Dermis microvascular lymphatic vessel endothelial cell (primary cell): ENCODE measurements around the gene PARVA. TPM values are rescaled to one million over a fixed set of nuclear protein-coding genes. Genes with fewer than 3 reads are reported as not detected.
A peak's percentile ranks its signal among the peaks of the same experiment; 100 is the strongest.

ENCODE experiments used
- DNase-seq, 2 donors: peaks; one replicate each; pipeline versions ENCODE4 v3.0.0 to v3.0.0-alpha.2; 2010; ENCODE audit warnings: low read depth in 2 of 2
- total RNA-seq: library from RNA; depleted of rRNA; stranded (reverse); fragments of >200 nt; gene quantifications from 2 replicates; pipeline ENCODE4 v1.2.1, GENCODE V29; 2014

Gene PARVA
- total RNA-seq, 1 donor from 2014 or later, result 17.6 TPM

DNA sequence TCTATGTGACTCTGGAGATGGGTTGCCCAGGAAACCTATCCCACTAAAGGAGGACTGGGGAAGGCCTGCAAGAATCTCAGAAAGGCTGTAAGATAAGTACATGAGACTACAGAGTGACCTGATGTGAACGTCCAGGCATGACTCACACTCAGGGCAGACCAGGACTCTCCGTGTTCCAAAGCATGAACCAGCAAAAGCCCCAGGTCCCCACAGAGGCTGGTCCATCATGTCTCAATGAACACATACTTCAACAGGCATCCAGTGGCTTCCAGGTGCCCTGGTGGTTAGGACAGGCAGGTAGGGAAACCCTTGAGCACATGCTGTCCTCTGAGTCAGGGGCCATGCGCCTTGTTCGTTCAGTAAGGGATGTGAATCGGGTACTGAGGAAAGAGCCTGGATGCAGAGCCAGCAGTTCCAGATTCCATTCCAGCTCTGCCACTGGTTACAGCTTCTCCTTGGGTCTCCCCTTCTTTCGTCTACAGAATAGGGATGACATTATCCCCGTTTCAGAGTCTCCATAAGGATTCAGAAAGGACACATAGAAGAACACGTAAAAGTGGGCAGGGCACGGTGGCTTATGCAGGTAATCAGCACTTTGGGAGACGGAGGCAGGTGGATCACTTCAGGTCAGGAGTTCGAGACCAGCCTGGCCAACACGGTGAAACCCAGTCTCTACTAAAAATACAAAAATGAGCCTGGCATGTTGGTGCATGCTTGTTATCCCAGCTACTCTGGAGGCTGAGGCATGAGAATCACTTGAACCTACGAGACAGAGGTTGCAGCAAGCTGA is 167.8 kb downstream of the PARVA start:
- DNase-seq, result no peak

GRCh38 chr11:12546122-12546521 is 168.8 kb downstream of the PARVA start:
- DNase-seq, result no peak

- no peak for DNase-seq
These were observed 169.3 kb downstream of the PARVA start for GRCh38 chr11:12546660-12547059.

GRCh38 chr11:12547953-12548650 is 170.7 kb downstream of the PARVA start:
- no peak for DNase-seq

- DNase-seq, result no peak
These were observed 175.3 kb downstream of the PARVA start for GRCh38 chr11:12552692-12553091.

GRCh38 chr11:12554122-12554521 is 176.8 kb downstream of the PARVA start:
- no peak for DNase-seq

- no peak for DNase-seq
These were observed 178.8 kb downstream of the PARVA start for GRCh38 chr11:12556155-12556554.

- DNase-seq, result peak; percentile 16 to 47
These were observed 179.5 kb downstream of the PARVA start for GRCh38 chr11:12556788-12557384.

DNA sequence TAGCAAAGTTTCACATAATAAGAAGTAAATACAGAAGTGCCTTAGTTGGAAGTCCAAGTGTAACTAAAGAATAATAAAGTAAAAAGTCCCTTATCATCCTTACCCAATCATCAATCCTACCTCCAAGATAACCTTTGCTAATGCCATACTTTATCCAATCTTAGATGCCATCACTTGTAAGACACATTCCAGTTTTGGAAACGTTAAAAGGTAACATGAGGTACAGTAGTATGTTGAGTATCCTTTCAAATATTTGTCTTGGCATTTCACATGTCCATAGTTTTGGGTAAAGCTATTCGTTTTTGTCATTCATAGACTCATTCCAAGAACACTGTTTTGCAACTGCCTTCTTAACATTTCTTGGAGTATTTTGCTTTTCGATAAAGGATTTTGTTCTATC is 181.6 kb downstream of the PARVA start:
- DNase-seq, result no peak

DNA sequence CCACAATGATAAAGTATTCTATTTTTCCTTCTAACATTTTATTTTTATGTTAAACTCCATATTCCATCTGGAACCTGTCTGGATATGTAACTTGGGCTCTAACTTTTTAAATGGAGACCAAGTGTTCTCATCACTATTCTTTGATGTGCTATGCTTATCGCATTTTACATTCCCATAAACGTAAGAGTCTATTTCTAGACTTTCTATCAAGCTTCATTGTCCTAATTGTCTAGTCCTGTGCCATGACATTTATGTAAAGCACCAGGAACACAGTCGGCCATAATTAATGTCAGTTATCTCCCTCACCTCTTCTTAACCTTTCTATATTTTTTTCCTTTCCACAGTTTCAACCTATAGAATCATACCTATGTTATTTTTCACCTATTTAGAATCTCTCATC is 183.0 kb downstream of the PARVA start:
- DNase-seq, result no peak

DNA sequence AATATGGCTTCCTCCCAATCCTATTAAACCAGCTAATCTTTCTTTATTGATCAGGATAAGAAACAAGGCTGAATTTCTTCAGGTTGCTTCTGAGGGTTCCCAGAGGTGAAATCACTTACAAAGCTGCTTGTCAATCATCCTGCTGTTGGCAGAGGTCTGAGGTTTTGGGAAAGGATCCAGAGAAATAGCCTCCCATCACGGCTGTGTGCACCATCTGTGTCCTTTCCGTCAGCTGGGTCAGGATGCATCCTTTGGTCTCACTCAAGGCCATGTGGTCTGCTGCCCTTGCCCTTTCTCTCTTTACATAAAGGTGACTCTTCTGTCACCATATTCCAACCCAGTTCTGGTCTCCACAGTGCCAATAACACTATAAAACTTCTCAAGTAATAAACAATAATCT is 183.5 kb downstream of the PARVA start:
- no peak for DNase-seq

- no peak for DNase-seq
These were observed 186.6 kb downstream of the PARVA start for GRCh38 chr11:12564012-12564411.

- DNase-seq, result no peak
These were observed 188.0 kb downstream of the PARVA start for GRCh38 chr11:12565406-12565805.

GRCh38 chr11:12567746-12568460 is 190.5 kb downstream of the PARVA start:
- no peak for DNase-seq

DNA sequence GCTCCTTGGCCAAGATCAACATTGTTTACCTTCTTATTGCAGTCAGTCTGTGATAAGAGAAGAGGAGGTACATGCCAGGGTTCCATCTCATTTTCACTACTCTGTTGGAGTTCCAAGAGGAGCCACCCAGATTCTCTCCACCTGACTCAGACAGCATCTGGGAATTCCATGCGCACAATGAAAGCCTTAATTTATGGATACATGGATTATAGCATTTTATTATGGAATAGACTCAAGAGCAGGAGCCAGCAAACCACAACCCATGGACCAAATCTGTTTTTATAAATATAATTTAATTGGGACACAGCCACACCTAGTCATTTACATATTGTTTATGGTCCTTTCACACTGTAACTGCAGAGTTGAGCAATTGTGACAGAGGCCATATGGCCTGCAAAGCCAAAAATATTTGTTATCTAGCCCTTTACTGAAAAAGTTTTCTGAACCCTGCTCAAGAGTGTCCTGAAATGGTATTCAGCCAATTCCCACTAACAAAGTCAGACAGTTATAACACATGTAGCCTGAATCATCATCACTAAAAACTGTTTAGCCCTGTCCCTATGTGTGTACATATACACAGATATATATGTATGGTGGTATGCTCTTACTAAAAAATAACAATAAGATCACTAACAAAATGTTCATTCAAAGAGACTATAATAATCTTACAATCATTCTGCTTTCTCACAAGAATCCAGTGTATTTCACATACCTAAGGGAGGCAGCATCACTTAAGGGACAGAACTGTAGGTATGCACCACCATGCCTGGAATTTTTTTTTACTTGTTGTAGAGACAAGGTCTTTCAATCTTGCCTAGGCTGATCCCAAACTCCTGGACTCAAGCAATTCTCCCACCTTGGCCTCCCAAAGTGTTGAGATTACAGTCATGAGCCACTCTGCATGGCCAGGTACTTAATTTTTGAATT is 192.4 kb downstream of the PARVA start:
- no peak for DNase-seq

DNA sequence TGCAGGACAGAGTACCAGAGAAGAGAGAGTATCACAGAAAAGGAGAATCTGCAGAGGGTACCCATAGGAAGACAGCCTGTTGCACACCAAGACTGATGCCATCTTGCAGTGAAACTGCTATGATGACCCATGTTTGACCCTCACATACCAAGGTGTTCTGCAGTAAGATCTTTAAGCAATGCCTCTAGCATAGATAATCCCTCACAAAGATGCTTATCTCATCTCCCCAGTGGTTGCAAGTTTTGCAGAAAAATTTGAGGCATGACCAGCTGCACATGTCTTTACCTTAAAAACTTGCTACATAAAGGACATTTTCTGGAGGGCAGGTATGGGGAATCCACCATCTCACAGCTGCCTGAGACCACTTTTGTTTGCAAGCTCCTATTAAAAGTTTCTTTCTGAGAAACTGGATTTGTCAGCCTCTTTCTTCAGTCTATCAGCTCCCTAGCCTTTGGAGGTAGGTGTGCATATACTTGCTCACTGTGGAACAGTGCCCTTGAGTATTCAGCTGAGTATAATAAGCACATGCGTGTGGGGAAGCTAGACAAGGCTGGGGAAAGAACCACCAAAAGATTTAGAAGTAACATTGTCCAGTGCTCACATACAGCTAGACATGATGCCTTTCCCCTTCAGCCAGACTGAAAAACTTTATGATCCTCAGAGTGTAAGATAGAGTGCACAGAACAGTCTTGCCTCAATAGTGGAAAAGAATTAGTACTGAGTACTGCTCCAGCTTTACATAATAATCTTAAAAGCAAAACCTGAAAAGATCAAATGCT is 196.5 kb downstream of the PARVA start:
- DNase-seq, result no peak

- DNase-seq, result no peak
These were observed 200.6 kb downstream of the PARVA start for GRCh38 chr11:12577725-12578644.

- DNase-seq, result no peak
These were observed 204.0 kb downstream of the PARVA start for GRCh38 chr11:12581416-12581815.

- DNase-seq, result no peak
These were observed 204.6 kb downstream of the PARVA start for GRCh38 chr11:12581923-12582322.
